GM12801 (cell line): ENCODE results near the gene CYP2W1.

ENCODE experiments used
- TF ChIP-seq, protein P1 (sequence below): IDR thresholded peaks from one replicate; pipeline ENCODE4 v1.5.1; 2011; ENCODE audit warnings: control low read depth; ENCODE audit not compliant: insufficient read length; ENCODE audit errors: extremely low read depth

Gene CYP2W1

DNA sequence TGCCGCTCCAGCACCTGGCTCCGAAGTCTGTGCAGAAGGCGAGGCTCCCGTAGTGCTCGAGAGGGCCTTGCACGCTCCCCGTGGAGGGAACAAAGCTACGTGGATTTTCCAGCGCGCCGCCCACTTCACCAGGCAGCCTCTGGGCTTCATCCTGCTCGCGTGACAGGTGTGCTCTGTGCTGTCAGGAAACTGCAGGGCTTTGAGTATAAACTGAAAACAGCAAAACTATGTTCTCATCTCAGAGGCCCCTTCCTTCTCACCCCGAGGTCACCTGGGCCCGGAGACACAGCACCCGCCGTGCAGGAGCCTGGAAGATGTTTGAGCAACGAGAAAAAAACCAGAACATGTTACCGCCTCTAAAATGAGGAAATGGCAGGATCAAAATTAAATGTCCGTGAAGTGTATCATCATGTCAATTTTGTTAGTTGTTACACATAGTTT, 43.8 kb downstream of the CYP2W1 start:
- TF ChIP-seq, protein P1, sequence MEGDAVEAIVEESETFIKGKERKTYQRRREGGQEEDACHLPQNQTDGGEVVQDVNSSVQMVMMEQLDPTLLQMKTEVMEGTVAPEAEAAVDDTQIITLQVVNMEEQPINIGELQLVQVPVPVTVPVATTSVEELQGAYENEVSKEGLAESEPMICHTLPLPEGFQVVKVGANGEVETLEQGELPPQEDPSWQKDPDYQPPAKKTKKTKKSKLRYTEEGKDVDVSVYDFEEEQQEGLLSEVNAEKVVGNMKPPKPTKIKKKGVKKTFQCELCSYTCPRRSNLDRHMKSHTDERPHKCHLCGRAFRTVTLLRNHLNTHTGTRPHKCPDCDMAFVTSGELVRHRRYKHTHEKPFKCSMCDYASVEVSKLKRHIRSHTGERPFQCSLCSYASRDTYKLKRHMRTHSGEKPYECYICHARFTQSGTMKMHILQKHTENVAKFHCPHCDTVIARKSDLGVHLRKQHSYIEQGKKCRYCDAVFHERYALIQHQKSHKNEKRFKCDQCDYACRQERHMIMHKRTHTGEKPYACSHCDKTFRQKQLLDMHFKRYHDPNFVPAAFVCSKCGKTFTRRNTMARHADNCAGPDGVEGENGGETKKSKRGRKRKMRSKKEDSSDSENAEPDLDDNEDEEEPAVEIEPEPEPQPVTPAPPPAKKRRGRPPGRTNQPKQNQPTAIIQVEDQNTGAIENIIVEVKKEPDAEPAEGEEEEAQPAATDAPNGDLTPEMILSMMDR = no peak

DNA sequence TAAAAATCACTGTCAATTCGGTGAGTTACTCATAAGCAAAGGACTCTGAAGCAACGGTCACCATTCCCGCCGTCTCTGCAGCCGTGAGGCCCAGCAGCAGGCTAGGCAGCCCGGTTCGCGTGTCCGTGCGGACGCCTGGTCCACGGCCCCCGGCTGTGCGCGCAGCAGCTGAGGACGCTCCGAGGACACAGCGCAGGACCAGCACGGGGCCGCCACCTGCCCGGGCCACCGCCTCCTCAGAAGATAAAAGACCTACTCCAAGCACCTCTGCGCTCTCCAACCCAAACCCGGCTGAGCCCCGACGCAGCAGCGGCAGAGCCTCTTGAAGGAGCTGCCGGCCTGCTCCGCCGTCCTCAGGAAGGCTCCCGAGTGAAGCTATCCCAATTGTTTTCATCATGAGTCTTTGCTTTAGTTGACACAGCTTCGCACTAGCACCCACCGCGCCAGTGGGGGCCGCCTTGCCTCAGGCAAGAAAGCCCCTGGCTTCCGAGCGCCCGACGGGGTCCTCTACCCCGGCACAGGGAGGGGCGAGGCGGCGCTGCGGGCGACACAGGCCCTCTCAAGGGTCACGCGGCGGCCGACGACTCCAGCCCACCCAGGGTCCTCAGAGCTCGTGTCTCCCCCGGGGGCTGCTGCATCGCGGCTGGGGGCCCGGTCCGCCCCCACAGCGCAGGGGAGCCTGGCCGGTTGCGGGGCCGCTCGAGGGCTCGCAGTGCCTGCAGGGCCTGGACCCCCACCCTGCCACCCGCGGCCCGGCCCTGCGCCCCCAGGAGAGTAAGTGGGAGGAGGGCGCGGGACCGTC, 44.5 kb downstream of the CYP2W1 start:
- TF ChIP-seq, protein P1 = no peak

DNA sequence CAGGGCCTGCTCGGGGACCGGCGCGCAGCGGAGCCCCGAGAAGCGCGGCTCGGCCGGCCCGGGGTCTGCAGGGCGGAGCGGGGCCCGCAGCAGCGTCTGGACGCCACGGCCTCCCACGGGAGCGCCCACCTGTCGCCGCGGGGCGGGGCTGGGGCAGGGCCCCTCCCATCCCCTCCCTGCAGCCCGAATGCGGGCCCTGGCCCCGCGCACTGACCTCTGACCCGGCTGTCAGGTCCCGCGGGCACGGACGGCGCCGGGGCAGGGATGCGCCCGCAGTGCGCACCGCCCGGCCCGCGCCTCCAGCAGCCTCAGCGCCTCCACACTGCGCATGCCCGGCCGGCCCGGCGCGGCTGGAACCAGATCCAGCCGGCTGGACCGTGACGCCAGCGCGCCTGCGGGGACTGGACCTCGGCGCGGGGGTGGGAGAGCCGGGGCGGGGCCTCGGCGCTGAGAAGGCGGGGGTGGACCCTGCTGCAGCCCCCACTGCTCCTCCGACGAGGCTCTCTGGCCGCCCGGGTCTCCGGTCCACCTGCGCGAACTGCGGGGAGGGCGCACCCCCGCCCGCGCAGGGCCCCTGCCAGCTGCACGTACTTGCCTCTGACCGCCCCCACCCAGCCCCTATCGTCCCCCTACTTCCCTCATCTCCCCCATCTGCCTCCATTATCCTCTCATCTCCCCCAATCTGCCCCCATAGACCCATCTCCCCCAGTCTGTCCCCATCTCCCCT, 45.2 kb downstream of the CYP2W1 start:
- TF ChIP-seq, protein P1 = no peak

DNA sequence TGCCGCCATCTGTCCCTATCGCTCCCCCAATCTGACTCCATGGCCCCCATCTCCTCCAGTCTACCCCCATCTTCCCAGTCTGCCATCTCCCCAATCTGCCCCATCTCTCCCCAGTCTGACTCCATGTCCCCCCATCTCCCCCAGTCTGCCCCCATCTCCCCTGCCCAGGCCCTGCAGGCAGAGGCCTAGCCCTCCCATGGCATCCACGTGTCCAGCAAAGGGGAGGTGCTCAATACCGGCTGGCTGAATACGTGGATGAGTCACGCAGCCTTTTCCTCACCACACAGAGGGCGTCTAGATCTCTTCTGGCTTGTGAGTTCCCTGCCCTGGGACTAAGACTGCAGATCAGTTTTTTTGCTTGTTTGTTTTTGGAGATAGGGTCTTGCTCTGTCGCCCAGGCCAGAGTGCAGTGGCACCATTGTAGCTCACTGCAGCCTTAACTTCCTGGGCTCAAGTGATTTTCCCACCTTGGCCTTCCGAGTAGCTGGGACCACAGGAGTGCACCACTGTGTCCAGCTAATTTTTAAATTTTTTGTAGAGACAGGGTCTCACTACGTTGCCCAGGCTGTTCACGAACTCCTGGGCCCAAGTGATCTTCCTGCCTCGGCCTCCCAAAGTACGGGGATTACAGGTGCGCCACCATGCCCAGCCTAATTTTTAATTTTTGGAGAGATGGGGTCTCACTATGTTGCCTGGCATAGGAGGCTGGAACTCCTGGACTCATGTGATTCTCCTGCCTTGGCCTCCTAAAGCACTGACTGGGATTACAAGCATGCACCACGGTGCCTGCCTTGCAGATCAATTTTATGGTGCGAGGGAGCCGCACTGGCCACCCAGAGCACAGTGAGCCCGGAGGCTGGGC, 46.0 kb downstream of the CYP2W1 start:
- TF ChIP-seq, protein P1 = no peak

DNA sequence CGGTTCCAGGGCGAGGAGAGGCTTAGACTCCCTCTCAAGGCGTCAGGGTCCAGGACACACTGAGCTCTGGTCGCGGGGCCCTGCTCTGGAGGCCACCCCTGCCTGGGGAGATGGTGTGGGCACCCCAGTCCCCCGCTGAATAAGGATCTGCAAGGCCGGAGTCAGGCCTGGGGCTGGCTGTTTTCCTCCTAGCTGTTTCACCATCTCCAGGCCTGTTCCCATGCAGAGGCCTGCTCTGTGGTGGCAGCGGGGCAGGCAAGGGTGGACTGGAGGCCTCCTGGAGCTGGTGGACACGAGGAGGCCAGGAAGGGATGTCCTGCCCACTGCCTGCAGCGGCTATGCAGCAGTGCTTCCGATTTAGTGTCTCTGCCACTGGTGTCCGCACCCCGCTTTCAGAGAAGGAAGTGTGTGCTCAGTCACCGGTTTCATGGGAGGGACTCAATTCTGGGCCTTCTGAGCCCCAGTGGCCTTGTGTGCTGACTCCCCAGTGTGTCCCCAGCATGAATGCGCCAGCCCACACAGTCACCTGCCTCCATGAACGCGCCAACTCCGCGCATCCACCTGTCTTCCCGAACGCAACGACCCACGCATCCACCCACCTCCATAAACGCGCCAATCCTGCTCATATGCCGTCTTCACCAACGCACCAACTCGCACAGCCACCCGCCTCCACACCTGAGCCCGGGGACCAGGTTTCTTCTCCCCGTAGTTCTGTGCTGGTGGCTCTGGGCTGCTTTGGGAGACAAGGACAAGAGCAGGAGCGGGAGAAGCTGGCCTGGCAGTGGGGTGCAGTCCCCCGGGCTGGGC, 46.9 kb downstream of the CYP2W1 start:
- TF ChIP-seq, protein P1 = no peak

DNA sequence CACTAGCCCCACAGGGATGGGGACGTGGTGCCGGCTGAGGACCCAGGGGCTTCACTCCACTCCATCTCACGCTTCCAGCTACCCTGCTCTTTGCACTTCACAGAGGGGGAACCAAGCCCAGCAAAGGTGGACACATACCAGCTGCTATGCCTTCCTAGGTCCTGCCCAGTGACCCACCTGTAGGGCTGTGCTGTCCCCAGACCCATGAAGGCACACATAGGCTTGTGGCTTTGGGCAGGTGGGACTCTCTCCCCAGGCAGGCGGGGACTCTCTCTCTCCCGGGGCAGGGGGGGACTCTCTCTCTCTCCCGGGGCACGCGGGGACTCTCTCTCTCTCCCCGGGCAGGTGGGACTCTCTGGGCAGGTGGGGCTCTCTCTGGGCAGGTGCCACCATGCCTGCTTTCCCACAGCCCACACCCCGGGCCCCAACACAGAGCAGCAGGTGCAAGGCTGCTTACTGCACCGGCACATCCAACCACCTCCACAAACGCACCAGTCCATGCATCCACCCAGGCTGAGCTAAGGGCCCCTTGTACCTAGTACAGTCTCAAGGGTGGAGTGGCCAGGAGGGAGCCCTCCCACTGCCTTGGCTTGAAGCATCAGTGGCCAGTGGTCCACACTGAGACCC, 47.6 kb downstream of the CYP2W1 start:
- TF ChIP-seq, protein P1 = no peak
